D721Med (cell line): ENCODE data around the gene SIL1.
A peak's percentile ranks its signal among the peaks of the same experiment; 100 is the strongest.

ENCODE experiments used
- DNase-seq: peaks from one replicate; pipeline ENCODE4 v3.0.0; 2011; ENCODE audit warnings: low spot score; ENCODE audit not compliant: insufficient read length
- FAIRE-seq: peaks from 2 replicates; lab custom pipeline; 2011; peaks lifted over from hg19 to GRCh38; lab: Jason Lieb, UNC
- CTCF ChIP-seq: IDR thresholded peaks from 2 replicates; pipeline ENCODE4 v1.5.1; 2012; ENCODE audit warnings: mild to moderate bottlenecking, control low read depth; ENCODE audit not compliant: insufficient read depth; ENCODE audit errors: missing control alignments

Gene SIL1

GRCh38 chr5:138966236-138966985 lies 231.8 kb downstream of the SIL1 start:
- FAIRE-seq, result no peak
- DNase-seq, result no peak
- TF ChIP-seq CTCF, result no peak

- TF ChIP-seq CTCF, result no peak
- DNase-seq (no peak), FAIRE-seq (no peak)
Measured at GRCh38 chr5:138965626-138966025, 232.5 kb downstream of the SIL1 start.

- no peak for FAIRE-seq
- no peak for DNase-seq
- no peak for TF ChIP-seq CTCF
Measured at GRCh38 chr5:138964647-138965201, 233.4 kb downstream of the SIL1 start.

- no peak for FAIRE-seq
- no peak for TF ChIP-seq CTCF
Measured at GRCh38 chr5:138963763-138964371, 234.3 kb downstream of the SIL1 start.

GRCh38 chr5:138962614-138963370 lies 235.4 kb downstream of the SIL1 start:
- FAIRE-seq, result peak; percentile 60
- TF ChIP-seq CTCF, result no peak
- no peak for DNase-seq

More at GRCh38 chr5:138963763-138964371, 234.3 kb downstream of the SIL1 start:
- no peak for DNase-seq

- no peak for TF ChIP-seq CTCF
- FAIRE-seq (no peak), DNase-seq (no peak)
Measured at GRCh38 chr5:138961729-138962128, 236.4 kb downstream of the SIL1 start.
